Breast epithelium (tissue), 4 donors: ENCODE measurements around the gene TEN1. TPM values are rescaled to one million over a fixed set of nuclear protein-coding genes. Genes with fewer than 3 reads are reported as not detected.

ENCODE experiments used
- DNase-seq, 2 donors: peaks; one replicate each; pipeline ENCODE4 v3.0.0-alpha.2; 2019; ENCODE audit warnings: low spot score in 2 of 2
- H3K27ac ChIP-seq, 2 donors: fragments of 200-600 bp; sonication (generic) in 1 of 2; one replicate each; pipeline ENCODE4 v1.5.1; 2016 to 2019; ENCODE audit warnings: mild to moderate bottlenecking in 1 of 2
- H3K27me3 ChIP-seq, 2 donors: fragments of 200-600 bp; sonication (generic) in 1 of 2; one replicate each; pipeline versions ENCODE4 v1.5.1 to v1.6.0; 2017 to 2019; ENCODE audit warnings: control low read depth in 1 of 2, mild to moderate bottlenecking in 1 of 2
- H3K36me3 ChIP-seq: fragments of 200-600 bp; one replicate; pipeline ENCODE4 v1.5.1; 2019
- H3K4me1 ChIP-seq, 2 donors: fragments of 200-600 bp; sonication (generic); one replicate each; pipeline ENCODE4 v1.5.1; 2016 to 2019; ENCODE audit warnings: control low read depth in 1 of 2
- H3K4me3 ChIP-seq, 3 donors: fragments of 200-600 bp; sonication (generic); 1 replicate in 2 of 3; 2 replicates in 1 of 3; pipeline ENCODE4 v1.5.1; 2016 to 2019; ENCODE audit warnings: mild to moderate bottlenecking in 3 of 3, moderate library complexity in 2 of 3
- H3K9me3 ChIP-seq, 2 donors: fragments of 200-600 bp; sonication (generic) in 1 of 2; one replicate each; pipeline ENCODE4 v1.5.1; 2016 to 2019; ENCODE audit warnings: control low read depth in 1 of 2
- CTCF ChIP-seq, 3 donors: fragments of 450-650 bp; IDR thresholded peaks; one replicate each; pipeline ENCODE4 v1.5.1; 2016 to 2017; ENCODE audit warnings: antibody characterized with exemption in 3 of 3, mild to moderate bottlenecking in 3 of 3, moderate library complexity in 3 of 3
- POLR2A ChIP-seq: fragments of 450-650 bp; IDR thresholded peaks from one replicate; pipeline ENCODE4 v1.6.1; 2016; ENCODE audit warnings: antibody characterized with exemption, mild to moderate bottlenecking, moderate library complexity
- POLR2AphosphoS5 ChIP-seq, 3 donors: sonication (generic); formaldehyde crosslinking; IDR thresholded peaks; one replicate each; pipeline ENCODE4 v1.6.1; 2017; ENCODE audit warnings: antibody characterized with exemption in 3 of 3
- intact Hi-C: fragments of 100-400 bp; cut with DNase I; formaldehyde crosslinking; loops from one replicate; pipeline ENCODE4 v1.15.1; 2023; ENCODE audit warnings: low total_unique reads
- total RNA-seq, 3 donors: library from RNA; depleted of rRNA; stranded (reverse); fragments of >200 nt; gene quantifications; one replicate each; pipeline ENCODE4 v1.1.0, GENCODE V29; 2016

TEN1 gene
- total RNA-seq, 3 donors from 2014 or later, result 16.7 to 30.2 (median 26.8) TPM

- Histone ChIP-seq H3K27ac (no peak overlapping the region), H3K4me3 (no peak overlapping the region), H3K4me1 (peaks cover 0 to 21% of the 10 kb centered on the region in 2 donors), H3K27me3 (no peaks in the 10 kb centered on the region), H3K36me3 (no peaks in the 10 kb centered on the region), H3K9me3 (no peaks in the 10 kb centered on the region)
- intact Hi-C loops, result no loop called here
- DNase-seq, result no peak
- TF ChIP-seq CTCF (IDR thresholded peaks at IDR 0.05) (no peak), POLR2A (no peak), POLR2AphosphoS5 (IDR thresholded peaks at IDR 0.05) (no peak)
These were observed 6.9 kb downstream of the TEN1 start for GRCh38 chr17:75985986-75986385.

GRCh38 chr17:75987041-75987440, 8.0 kb downstream of the TEN1 start:
- H3K27ac ChIP-seq, result no peak overlapping the region
- no peaks in the 10 kb centered on the region for H3K36me3 ChIP-seq
- TF ChIP-seq POLR2AphosphoS5 (IDR thresholded peaks at IDR 0.05) (no peak), POLR2A (no peak), CTCF (IDR thresholded peaks at IDR 0.05) (no peak)
- intact Hi-C loops, result no loop called here
- no peaks in the 10 kb centered on the region for H3K27me3 ChIP-seq
- H3K4me1 ChIP-seq, result peaks cover 0 to 19% of the 10 kb centered on the region in 2 donors
- no peaks in the 10 kb centered on the region for H3K9me3 ChIP-seq
- no peak overlapping the region for H3K4me3 ChIP-seq
- DNase-seq, result no peak

GRCh38 chr17:75991396-75991795, 12.4 kb downstream of the TEN1 start:
- H3K27me3 ChIP-seq, result no peaks in the 10 kb centered on the region
- intact Hi-C loops, result no loop called here
- TF ChIP-seq CTCF (IDR thresholded peaks at IDR 0.05) (no peak), POLR2AphosphoS5 (IDR thresholded peaks at IDR 0.05) (no peak), POLR2A (no peak)

GRCh38 chr17:75994802-75995370, 15.8 kb downstream of the TEN1 start:
- H3K4me1 ChIP-seq, result peaks cover 0 to 3% of the 10 kb centered on the region in 2 donors
- no peaks in the 10 kb centered on the region for H3K27me3 ChIP-seq
- no peak overlapping the region for H3K4me3 ChIP-seq
- TF ChIP-seq CTCF (IDR thresholded peaks at IDR 0.05) (no peak), POLR2A (no peak), POLR2AphosphoS5 (IDR thresholded peaks at IDR 0.05) (no peak)
- DNase-seq, result no peak
- intact Hi-C loops, result no loop called here
- no peaks in the 10 kb centered on the region for H3K9me3 ChIP-seq
- no peaks in the 10 kb centered on the region for H3K36me3 ChIP-seq
- H3K27ac ChIP-seq, result no peak overlapping the region

More at GRCh38 chr17:75991396-75991795, 12.4 kb downstream of the TEN1 start:
- H3K4me3 ChIP-seq, result no peak overlapping the region
- H3K4me1 ChIP-seq, result no peaks in the 10 kb centered on the region
- H3K9me3 ChIP-seq, result no peaks in the 10 kb centered on the region
- H3K36me3 ChIP-seq, result no peaks in the 10 kb centered on the region
- H3K27ac ChIP-seq, result no peak overlapping the region
- DNase-seq, result no peak

GRCh38 chr17:75995385-75995925, 16.4 kb downstream of the TEN1 start:
- peaks cover 0 to 3% of the 10 kb centered on the region in 2 donors for H3K4me1 ChIP-seq
- TF ChIP-seq POLR2AphosphoS5 (IDR thresholded peaks at IDR 0.05) (no peak), CTCF (IDR thresholded peaks at IDR 0.05) (no peak), POLR2A (no peak)
- DNase-seq, result no peak
- no peaks in the 10 kb centered on the region for H3K9me3 ChIP-seq
- no peak overlapping the region for H3K27ac ChIP-seq
- no peak overlapping the region for H3K4me3 ChIP-seq
- intact Hi-C loops, result no loop called here
- H3K27me3 ChIP-seq, result no peaks in the 10 kb centered on the region
- no peaks in the 10 kb centered on the region for H3K36me3 ChIP-seq
